ENCODE data around the gene SURF4.
"Not testable (repeated sequence)": the region's sequence is repeated elsewhere in the genome, so short reads cannot be mapped to it uniquely, and the experiment has no call there.

The SURF4 gene

GRCh38 chr9:133340916-133341315 lies 34.9 kb downstream of the SURF4 start:
- no peak for TF ChIP-seq CTCF (IDR thresholded peaks at IDR 0.05; ENCODE audit: borderline replicate concordance, control extremely low read depth, extremely low read depth, insufficient read depth, missing control alignments)
- in situ Hi-C loops (cut with MboI; ENCODE audit: low sequenced_read_pairs, unreplicated experiment) = no loop called here
- DNase-seq (ENCODE audit: low spot score) = no peak

DNA sequence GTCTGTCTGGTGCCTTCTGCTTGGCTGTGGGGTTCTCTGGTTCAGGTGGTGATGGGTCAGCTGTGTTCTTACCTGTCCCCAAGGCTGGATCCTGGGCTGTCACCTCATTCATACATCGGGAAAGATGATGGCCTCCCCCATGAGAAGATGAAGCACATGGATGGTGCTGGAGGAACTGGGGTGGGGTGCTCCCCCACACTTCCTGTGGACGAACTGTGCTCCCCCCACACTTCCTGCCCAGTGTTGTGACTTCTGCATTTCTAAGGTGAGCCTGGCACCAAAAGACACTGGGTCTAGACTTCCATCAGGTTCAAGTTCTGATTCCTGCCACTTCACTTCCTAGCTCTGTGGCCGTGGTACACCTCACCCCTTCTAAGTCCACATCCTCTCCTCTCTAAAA lies 35.6 kb downstream of the SURF4 start:
- no peak for TF ChIP-seq CTCF (IDR thresholded peaks at IDR 0.05; ENCODE audit: borderline replicate concordance, control extremely low read depth, extremely low read depth, insufficient read depth, missing control alignments)
- no peak for DNase-seq (ENCODE audit: low spot score)
- in situ Hi-C loops (cut with MboI; ENCODE audit: low sequenced_read_pairs, unreplicated experiment) = no loop called here

DNA sequence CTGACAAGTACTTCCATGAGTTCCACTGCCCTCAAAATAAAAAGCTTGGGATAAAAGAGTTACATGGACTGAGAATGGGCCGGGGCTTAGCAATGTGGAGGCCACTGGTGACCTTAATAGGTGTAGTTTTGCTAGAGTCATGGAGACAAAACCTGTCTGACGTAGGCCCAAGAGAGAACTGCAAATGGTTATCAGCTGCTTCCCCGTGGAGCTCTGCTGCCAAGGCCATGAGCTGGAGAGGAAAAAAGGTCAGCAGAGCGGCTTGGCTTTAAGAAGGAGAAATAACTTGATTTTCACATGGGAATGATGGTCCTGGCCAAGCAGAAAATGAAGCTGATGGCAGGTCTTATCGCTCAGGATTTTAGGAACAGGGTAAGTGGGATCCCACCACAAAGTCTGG lies 36.2 kb downstream of the SURF4 start:
- TF ChIP-seq CTCF (IDR thresholded peaks at IDR 0.05; ENCODE audit: borderline replicate concordance, control extremely low read depth, extremely low read depth, insufficient read depth, missing control alignments) = no peak
- in situ Hi-C loops (cut with MboI; ENCODE audit: low sequenced_read_pairs, unreplicated experiment) = no loop called here
- no peak for DNase-seq (ENCODE audit: low spot score)

DNA sequence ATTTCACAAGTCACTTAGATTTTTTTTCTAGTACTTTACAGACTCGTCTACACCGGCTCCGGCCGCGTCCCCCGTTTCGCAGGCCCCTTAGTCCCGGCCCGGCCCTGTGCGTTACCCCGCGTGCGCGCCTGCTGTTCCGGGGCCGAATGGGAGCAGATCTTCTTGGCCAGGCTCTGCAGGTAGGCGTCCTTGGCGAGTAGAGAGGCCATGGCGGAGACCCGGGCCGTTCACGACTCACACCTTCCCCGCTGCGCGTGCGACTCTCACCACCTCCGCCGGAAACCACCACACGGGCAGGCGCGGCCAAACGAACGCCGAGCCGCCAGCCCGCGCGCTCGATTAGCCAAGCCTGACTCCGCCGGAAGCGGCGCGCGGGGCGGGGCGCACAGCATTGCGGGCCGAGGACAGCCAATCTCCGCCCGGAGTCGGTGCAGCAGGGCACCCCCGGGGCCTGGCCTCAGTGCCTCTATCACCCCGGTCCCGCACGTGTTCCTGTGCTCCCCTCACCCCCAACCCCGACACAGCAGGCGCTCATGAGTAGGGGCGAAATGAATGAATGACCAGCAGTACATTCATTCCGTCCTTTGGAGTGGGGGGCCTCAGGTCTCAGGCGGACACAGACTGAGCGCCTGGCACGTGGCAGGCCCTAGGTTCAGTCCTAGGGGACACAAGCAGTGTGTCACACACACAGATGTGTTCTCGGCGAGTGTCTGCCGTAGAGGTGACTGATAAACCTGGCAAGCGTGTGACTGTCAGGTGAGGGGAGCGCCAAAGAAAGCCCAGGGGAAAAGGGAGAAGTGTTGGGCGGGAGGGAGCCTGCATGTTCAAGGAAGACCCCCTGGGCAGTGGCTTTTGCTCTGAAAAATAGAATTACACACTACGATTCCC lies 39.7 kb downstream of the SURF4 start, which contains the start of gene SURF6:
SURF6 (minus strand) TSS at position 265 of the 888 bp plus-strand sequence; CDS start at position 209, 56 bp downstream.
- DNase-seq (ENCODE audit: low spot score) = peak; percentile 95
- in situ Hi-C loops (cut with MboI; ENCODE audit: low sequenced_read_pairs, unreplicated experiment) = no loop called here
- TF ChIP-seq CTCF (IDR thresholded peaks at IDR 0.05; ENCODE audit: borderline replicate concordance, control extremely low read depth, extremely low read depth, insufficient read depth, missing control alignments) = no peak

GRCh38 chr9:133334888-133335287 lies 41.0 kb downstream of the SURF4 start:
- in situ Hi-C loops (cut with MboI; ENCODE audit: low sequenced_read_pairs, unreplicated experiment); DNase-seq (ENCODE audit: low spot score): not testable (repeated sequence)

DNA sequence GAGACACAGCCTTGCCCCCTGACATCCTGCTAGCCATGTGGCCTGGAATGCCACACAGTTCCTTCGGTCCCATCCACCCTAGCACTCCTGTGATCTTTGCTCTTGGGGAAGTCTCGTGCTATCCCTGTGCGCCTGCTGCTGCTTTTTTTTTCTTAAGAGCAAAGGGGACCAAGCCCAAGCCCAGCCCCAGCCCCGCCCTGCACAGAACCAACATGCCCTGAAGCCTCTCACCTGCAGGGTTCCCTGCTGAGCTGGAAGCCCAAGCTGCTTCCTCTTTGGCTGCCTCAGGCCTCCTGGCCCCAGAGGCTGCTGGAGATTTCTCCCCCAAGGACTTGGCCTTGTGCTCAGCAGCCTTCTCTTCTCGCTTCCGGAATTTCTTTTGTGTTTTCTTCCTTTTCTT lies 41.7 kb downstream of the SURF4 start:
- in situ Hi-C loops (cut with MboI; ENCODE audit: low sequenced_read_pairs, unreplicated experiment) = no loop called here
- DNase-seq (ENCODE audit: low spot score) = no peak
- TF ChIP-seq CTCF (IDR thresholded peaks at IDR 0.05; ENCODE audit: borderline replicate concordance, control extremely low read depth, extremely low read depth, insufficient read depth, missing control alignments) = no peak

DNA sequence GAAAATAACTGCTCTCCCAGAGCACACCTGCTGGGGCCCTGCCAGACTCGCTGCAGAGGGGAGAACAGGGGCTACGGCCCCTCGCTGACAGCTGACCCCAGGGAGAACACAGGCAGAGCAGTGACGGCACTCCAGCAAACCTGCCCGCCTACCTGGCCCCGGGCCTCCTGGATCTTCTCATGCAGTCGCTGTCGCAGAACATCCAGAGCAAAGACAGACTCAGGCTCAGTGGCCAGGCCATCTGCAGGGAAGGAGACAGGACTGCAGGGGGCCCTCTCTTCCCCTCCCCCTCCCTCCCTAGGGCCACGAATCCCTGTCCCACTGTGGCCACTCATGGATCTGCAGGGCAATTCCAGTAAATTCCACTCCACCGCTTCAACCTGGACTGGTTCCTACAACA lies 42.3 kb downstream of the SURF4 start:
- in situ Hi-C loops (cut with MboI; ENCODE audit: low sequenced_read_pairs, unreplicated experiment) = no loop called here
- DNase-seq (ENCODE audit: low spot score) = no peak

More for the DNA sequence above, 42.3 kb downstream of the SURF4 start:
- TF ChIP-seq CTCF (IDR thresholded peaks at IDR 0.05; ENCODE audit: borderline replicate concordance, control extremely low read depth, extremely low read depth, insufficient read depth, missing control alignments) = no peak
